OCI-LY1 (cell line): ENCODE measurements around the gene PHLDB2.
"Not testable (repeated sequence)": the region's sequence is repeated elsewhere in the genome, so short reads cannot be mapped to it uniquely, and the experiment has no call there.

Experiments
- H2AFZ ChIP-seq: fragments of 200-600 bp; sonication (generic), shearing (Covaris generic); 2 replicates; pipeline ENCODE4 v1.6.0; 2014; ENCODE audit warnings: antibody characterized with exemption, mild to moderate bottlenecking, low read length
- H3F3A ChIP-seq: fragments of 200-600 bp; sonication (generic), shearing (Covaris generic); 2 replicates; pipeline ENCODE4 v1.6.0; 2014; ENCODE audit warnings: mild to moderate bottlenecking, antibody characterized with exemption, low read length, moderate library complexity; ENCODE audit not compliant: insufficient read depth
- H3K27ac ChIP-seq: fragments of 200-600 bp; sonication (generic); 2 replicates; pipeline ENCODE4 v1.5.1; 2014; ENCODE audit warnings: low read length, mixed run types, mild to moderate bottlenecking, low read depth; ENCODE audit not compliant: poor library complexity, severe bottlenecking
- H3K27me3 ChIP-seq: fragments of 200-600 bp; sonication (generic); 2 replicates; pipeline ENCODE4 v1.6.0; 2014; ENCODE audit warnings: antibody characterized with exemption, mild to moderate bottlenecking, low read length, moderate library complexity; ENCODE audit not compliant: insufficient read depth
- H3K36me3 ChIP-seq: fragments of 200-600 bp; sonication (generic); 2 replicates; pipeline ENCODE4 v1.6.1; 2014; ENCODE audit warnings: mild to moderate bottlenecking, antibody characterized with exemption, low read length, moderate library complexity, mixed read lengths; ENCODE audit not compliant: insufficient read depth
- H3K4me1 ChIP-seq: fragments of 200-600 bp; sonication (generic); 2 replicates; pipeline ENCODE4 v1.5.1; 2014; ENCODE audit warnings: mild to moderate bottlenecking, low read length, moderate library complexity; ENCODE audit not compliant: insufficient read depth, severe bottlenecking
- H3K4me2 ChIP-seq: fragments of 200-600 bp; sonication (generic), shearing (Covaris generic); 2 replicates; pipeline ENCODE4 v1.6.1; 2014; ENCODE audit warnings: low read length
- H3K4me3 ChIP-seq: fragments of 200-600 bp; sonication (generic); 2 replicates; pipeline ENCODE4 v1.5.1; 2014; ENCODE audit warnings: low read length, low read depth, mild to moderate bottlenecking, mixed read lengths; ENCODE audit not compliant: poor library complexity, severe bottlenecking
- H3K79me2 ChIP-seq: fragments of 200-600 bp; shearing (Covaris generic); 2 replicates; pipeline ENCODE4 v1.6.1; 2016; ENCODE audit warnings: mixed run types, low read length, mixed read lengths; ENCODE audit not compliant: insufficient read depth
- H3K9ac ChIP-seq: fragments of 200-600 bp; sonication (generic), shearing (Covaris generic); 2 replicates; pipeline ENCODE4 v1.6.1; 2014; ENCODE audit warnings: mild to moderate bottlenecking, low read length, mixed read lengths
- H3K9me2 ChIP-seq: fragments of 200-600 bp; sonication (generic), shearing (Covaris generic); 2 replicates; pipeline ENCODE4 v1.6.1; 2014; ENCODE audit warnings: low read depth, mild to moderate bottlenecking, low read length, mixed read lengths
- H3K9me3 ChIP-seq: fragments of 200-600 bp; shearing (Covaris generic); 2 replicates; pipeline ENCODE4 v1.6.1; 2014; ENCODE audit warnings: low read length, mixed read lengths
- H4K20me1 ChIP-seq: fragments of 200-600 bp; sonication (generic), shearing (Covaris generic); 2 replicates; pipeline ENCODE4 v1.6.0; 2016; ENCODE audit warnings: mild to moderate bottlenecking, low read length; ENCODE audit not compliant: insufficient read depth
- EZH2 ChIP-seq: fragments of 200-600 bp; sonication (generic), shearing (Covaris generic); IDR thresholded peaks from 2 replicates; pipeline ENCODE4 v1.8.0; 2017; ENCODE audit warnings: borderline replicate concordance, mixed run types, mild to moderate bottlenecking, antibody characterized with exemption, low read length, moderate library complexity, mixed read lengths
- TF ChIP-seq, protein P1 (sequence below): fragments of 200-600 bp; sonication (generic), shearing (Covaris generic); IDR thresholded peaks from 2 replicates; pipeline ENCODE4 v1.5.1; 2017; ENCODE audit warnings: mild to moderate bottlenecking, antibody characterized with exemption, low read length, moderate library complexity, mixed read lengths

The PHLDB2 gene

DNA sequence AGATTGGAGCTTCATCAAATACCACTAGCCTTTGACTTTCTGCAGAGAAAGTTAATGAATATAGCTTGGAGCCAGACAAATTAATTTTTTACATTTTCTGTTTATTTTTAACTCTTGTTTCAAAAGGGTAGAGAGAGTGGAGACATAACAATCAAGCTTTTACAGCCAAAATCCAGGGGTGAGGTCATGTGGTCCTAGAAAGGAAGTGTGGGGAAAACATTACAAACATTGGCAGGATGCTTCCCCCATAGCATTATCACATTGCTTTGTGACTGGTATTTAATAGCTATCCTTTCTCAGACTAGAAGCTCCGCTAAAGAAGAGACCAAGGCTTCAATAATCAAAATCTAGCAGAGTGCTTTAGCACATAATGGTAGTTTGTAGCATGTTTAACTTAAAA, 46.4 kb upstream of the PHLDB2 start:
- TF ChIP-seq EZH2, result no peak
- TF ChIP-seq, protein P1, sequence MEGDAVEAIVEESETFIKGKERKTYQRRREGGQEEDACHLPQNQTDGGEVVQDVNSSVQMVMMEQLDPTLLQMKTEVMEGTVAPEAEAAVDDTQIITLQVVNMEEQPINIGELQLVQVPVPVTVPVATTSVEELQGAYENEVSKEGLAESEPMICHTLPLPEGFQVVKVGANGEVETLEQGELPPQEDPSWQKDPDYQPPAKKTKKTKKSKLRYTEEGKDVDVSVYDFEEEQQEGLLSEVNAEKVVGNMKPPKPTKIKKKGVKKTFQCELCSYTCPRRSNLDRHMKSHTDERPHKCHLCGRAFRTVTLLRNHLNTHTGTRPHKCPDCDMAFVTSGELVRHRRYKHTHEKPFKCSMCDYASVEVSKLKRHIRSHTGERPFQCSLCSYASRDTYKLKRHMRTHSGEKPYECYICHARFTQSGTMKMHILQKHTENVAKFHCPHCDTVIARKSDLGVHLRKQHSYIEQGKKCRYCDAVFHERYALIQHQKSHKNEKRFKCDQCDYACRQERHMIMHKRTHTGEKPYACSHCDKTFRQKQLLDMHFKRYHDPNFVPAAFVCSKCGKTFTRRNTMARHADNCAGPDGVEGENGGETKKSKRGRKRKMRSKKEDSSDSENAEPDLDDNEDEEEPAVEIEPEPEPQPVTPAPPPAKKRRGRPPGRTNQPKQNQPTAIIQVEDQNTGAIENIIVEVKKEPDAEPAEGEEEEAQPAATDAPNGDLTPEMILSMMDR, result no peak
- no peaks in the 10 kb centered on the region for H3K27me3 ChIP-seq
- H3K9me2 ChIP-seq, result no peaks in the 10 kb centered on the region
- no peaks in the 10 kb centered on the region for H3K36me3 ChIP-seq
- H3K4me1 ChIP-seq, result no peaks in the 10 kb centered on the region
- H3F3A ChIP-seq, result no peaks in the 10 kb centered on the region
- H3K27ac ChIP-seq, result no peak overlapping the region
- H3K4me3 ChIP-seq, result no peak overlapping the region
- no peaks in the 10 kb centered on the region for H4K20me1 ChIP-seq
- H3K9me3 ChIP-seq, result no peaks in the 10 kb centered on the region
- no peak overlapping the region for H3K4me2 ChIP-seq
- no peak overlapping the region for H3K9ac ChIP-seq
- no peak overlapping the region for H2AFZ ChIP-seq
- no peaks in the 10 kb centered on the region for H3K79me2 ChIP-seq

DNA sequence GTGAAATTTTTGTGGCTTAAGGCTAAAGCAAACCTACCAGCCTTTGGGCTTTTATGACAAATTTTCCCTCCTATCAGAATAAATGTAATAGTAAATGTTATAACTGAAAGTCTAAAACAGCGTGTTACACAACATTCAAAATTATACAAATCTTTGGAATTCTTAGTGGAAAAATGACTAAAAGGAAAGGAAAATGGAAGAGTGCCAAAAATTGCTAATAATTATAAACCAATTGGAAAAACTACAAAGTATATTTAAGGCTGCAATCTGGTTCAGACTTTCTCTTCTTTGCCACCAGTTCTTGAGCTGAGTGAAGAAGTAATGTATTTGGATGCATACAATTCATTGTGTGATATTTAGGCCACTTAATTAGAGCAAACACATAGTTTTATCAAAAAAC, 45.6 kb upstream of the PHLDB2 start:
- no peaks in the 10 kb centered on the region for H3K4me1 ChIP-seq
- no peak for TF ChIP-seq EZH2
- TF ChIP-seq, protein P1, result no peak

GRCh38 chr3:111813979-111814378, 45.1 kb upstream of the PHLDB2 start:
- Histone ChIP-seq H3K36me3 (no peaks in the 10 kb centered on the region), H3K9me2 (no peaks in the 10 kb centered on the region), H3K27me3 (no peaks in the 10 kb centered on the region), H3K4me3 (no peak overlapping the region), H3K4me2 (no peak overlapping the region), H3K9me3 (no peaks in the 10 kb centered on the region), H3K4me1 (no peaks in the 10 kb centered on the region), H4K20me1 (no peaks in the 10 kb centered on the region), H2AFZ (no peak overlapping the region), H3K9ac (no peak overlapping the region), H3K27ac (no peak overlapping the region), H3K79me2 (no peaks in the 10 kb centered on the region), H3F3A (no peaks in the 10 kb centered on the region)
- TF ChIP-seq EZH2, result no peak
- TF ChIP-seq, protein P1, result no peak

More for the DNA sequence above, 45.6 kb upstream of the PHLDB2 start:
- Histone ChIP-seq H3F3A (no peaks in the 10 kb centered on the region), H2AFZ (no peak overlapping the region), H3K27ac (no peak overlapping the region), H3K36me3 (no peaks in the 10 kb centered on the region), H3K9me3 (no peaks in the 10 kb centered on the region), H3K27me3 (no peaks in the 10 kb centered on the region), H4K20me1 (no peaks in the 10 kb centered on the region), H3K4me3 (no peak overlapping the region), H3K4me2 (no peak overlapping the region), H3K9ac (no peak overlapping the region), H3K9me2 (no peaks in the 10 kb centered on the region), H3K79me2 (no peaks in the 10 kb centered on the region)

GRCh38 chr3:111816771-111817170, 42.3 kb upstream of the PHLDB2 start:
- not testable (repeated sequence) for H3K9me2 ChIP-seq, H3K27me3 ChIP-seq, H3K4me3 ChIP-seq, H2AFZ ChIP-seq, H3K9ac ChIP-seq, H3K36me3 ChIP-seq, H3F3A ChIP-seq, H4K20me1 ChIP-seq, H3K9me3 ChIP-seq, H3K4me2 ChIP-seq, H3K4me1 ChIP-seq, H3K79me2 ChIP-seq, H3K27ac ChIP-seq
